HL-60 (cell line): ENCODE measurements around the gene TTC4.

ENCODE experiments used
- DNase-seq, 2 experiments: peaks; one replicate each; pipeline ENCODE4 v3.0.0-alpha.2; 2010 to 2020; ENCODE audit warnings: low read depth in 1 of 2, low spot score in 1 of 2
- H3K27ac ChIP-seq: fragments of 250-450 bp; sonication (Bioruptor Pico); replicated peaks from 2 replicates; pipeline ENCODE4 v1.5.1; 2020; ENCODE audit warnings: mild to moderate bottlenecking, moderate library complexity
- H3K27me3 ChIP-seq: fragments of 250-450 bp; sonication (Bioruptor Pico); 2 replicates; pipeline ENCODE4 v1.5.1; 2021; ENCODE audit warnings: mild to moderate bottlenecking, moderate library complexity; ENCODE audit not compliant: insufficient read depth, poor library complexity, severe bottlenecking
- H3K4me3 ChIP-seq: replicated peaks from 2 replicates; pipeline ENCODE4 v1.5.1; 2011; ENCODE audit warnings: mild to moderate bottlenecking, control low read depth, low read length; ENCODE audit not compliant: insufficient read depth
- CTCF ChIP-seq: IDR thresholded peaks from one replicate; pipeline ENCODE4 v1.5.1; 2011; ENCODE audit warnings: low read length, control low read depth, inconsistent platforms; ENCODE audit not compliant: insufficient read depth
- GABPA ChIP-seq: IDR thresholded peaks from 2 replicates; pipeline ENCODE4 v1.6.1; 2012; ENCODE audit warnings: low read depth
- POLR2AphosphoS5 ChIP-seq: IDR thresholded peaks from 2 replicates; pipeline ENCODE4 v1.6.1; 2012; ENCODE audit warnings: low read depth
- REST ChIP-seq: IDR thresholded peaks from 2 replicates; pipeline ENCODE4 v1.6.1; 2012; ENCODE audit warnings: low read depth; ENCODE audit not compliant: insufficient replicate concordance
- SPI1 ChIP-seq: IDR thresholded peaks from 2 replicates; pipeline ENCODE4 v1.6.1; 2012; ENCODE audit warnings: low read depth, mild to moderate bottlenecking, borderline replicate concordance

TTC4 gene

GRCh38 chr1:54751426-54751825 is 35.8 kb downstream of the TTC4 start:
- H3K27ac ChIP-seq: no peak overlapping the region
- TF ChIP-seq CTCF (no peak), GABPA (no peak), SPI1 (no peak), POLR2AphosphoS5 (no peak), REST (no peak)
- no peak overlapping the region for H3K4me3 ChIP-seq
- no peaks in the 10 kb centered on the region for H3K27me3 ChIP-seq
- DNase-seq: no peak

- no peak overlapping the region for H3K4me3 ChIP-seq
- no peak for TF ChIP-seq CTCF
- no peak for TF ChIP-seq REST
- TF ChIP-seq SPI1: no peak
- no peak for TF ChIP-seq POLR2AphosphoS5
- no peak for TF ChIP-seq GABPA
- no peak for DNase-seq
Observed at GRCh38 chr1:54754045-54754444, 38.4 kb downstream of the TTC4 start.

GRCh38 chr1:54754486-54755285 is 39.0 kb downstream of the TTC4 start:
- DNase-seq: no peak
- H3K27ac ChIP-seq: no peak overlapping the region
- no peak for TF ChIP-seq CTCF
- no peak for TF ChIP-seq POLR2AphosphoS5
- no peak for TF ChIP-seq REST
- no peak for TF ChIP-seq SPI1
- no peak for TF ChIP-seq GABPA
- no peaks in the 10 kb centered on the region for H3K27me3 ChIP-seq
- no peak overlapping the region for H3K4me3 ChIP-seq

More at GRCh38 chr1:54754045-54754444, 38.4 kb downstream of the TTC4 start:
- Histone ChIP-seq H3K27me3 (no peaks in the 10 kb centered on the region), H3K27ac (no peak overlapping the region)
